Fibroblast of upper back skin (primary cell): ENCODE measurements around the gene CABCOCO1.

Experiments
- DNase-seq: peaks from one replicate; pipeline ENCODE4 v3.0.0-alpha.2; 2013

Gene CABCOCO1

GRCh38 chr10:61757525-61758397 is 95.0 kb downstream of the CABCOCO1 start:
- DNase-seq: peak; percentile 59

GRCh38 chr10:61758433-61758832 is 95.7 kb downstream of the CABCOCO1 start:
- no peak for DNase-seq

- no peak for DNase-seq
Measured at GRCh38 chr10:61759751-61760150, 97.0 kb downstream of the CABCOCO1 start.

- peak; percentile 69 for DNase-seq
Measured at GRCh38 chr10:61760943-61761824, 98.5 kb downstream of the CABCOCO1 start.

GRCh38 chr10:61761825-61762217 is 99.1 kb downstream of the CABCOCO1 start:
- no peak for DNase-seq

DNA sequence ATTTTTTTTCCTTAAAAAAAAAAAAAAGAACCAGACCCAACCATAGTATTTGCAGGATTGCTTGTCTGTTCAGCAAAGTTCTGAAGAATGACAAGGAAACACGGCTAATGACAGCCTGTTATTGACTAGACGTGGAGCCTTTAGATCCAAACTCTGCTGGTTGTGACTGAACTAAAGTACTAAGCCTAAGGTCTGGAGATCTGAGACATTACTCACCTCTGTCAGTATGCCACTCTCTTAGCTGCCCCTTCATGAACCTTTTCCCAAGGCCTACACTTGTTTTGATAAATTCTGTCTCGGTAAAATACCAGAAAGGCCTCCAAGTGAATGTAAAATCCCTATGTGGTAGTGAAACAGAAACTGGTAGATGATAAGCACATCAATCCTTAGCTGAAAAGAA is 101.0 kb downstream of the CABCOCO1 start:
- DNase-seq: no peak

DNA sequence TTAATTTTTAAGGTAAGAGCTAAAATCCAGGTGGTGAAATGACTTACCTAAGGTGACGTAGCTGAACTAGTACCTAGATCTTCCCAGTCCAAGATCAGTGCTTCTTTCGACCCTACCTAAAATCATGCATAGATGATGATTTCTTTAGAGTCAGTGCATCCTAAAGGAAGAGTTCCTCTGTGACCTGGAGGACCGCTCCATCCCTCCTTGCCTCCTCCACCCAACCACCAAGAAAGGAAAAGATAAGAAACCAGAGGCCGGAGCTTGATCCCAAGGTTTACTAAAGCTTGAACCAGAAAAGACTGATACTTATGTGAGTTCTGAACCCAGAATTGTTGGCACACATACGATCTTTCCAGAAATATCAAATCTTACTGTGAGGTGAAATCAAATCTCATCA is 101.8 kb downstream of the CABCOCO1 start:
- DNase-seq: no peak

- DNase-seq: no peak
Measured at GRCh38 chr10:61765176-61766087, 102.7 kb downstream of the CABCOCO1 start.

- DNase-seq: no peak
Measured at GRCh38 chr10:61766927-61767326, 104.2 kb downstream of the CABCOCO1 start.

DNA sequence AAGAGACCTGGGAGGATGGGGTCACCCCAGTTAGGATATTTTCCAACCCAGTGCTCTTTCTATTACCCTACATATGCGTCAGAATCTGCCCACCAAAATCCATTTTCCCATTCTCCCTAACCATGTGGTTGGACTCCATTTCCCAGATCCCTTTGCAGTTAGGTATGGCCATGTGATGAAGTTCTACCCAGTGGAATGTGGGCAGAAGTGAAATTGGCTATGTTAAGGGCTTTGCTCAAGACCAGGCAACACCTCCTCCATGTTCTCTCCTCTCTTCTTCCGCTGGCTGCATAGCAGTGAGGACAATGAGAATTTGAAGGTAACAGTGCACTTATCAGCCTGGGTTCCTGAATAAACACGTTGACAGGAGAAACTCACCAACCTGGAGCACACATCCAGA is 111.3 kb downstream of the CABCOCO1 start:
- no peak for DNase-seq

GRCh38 chr10:61775111-61775510 is 112.4 kb downstream of the CABCOCO1 start:
- DNase-seq: no peak

DNA sequence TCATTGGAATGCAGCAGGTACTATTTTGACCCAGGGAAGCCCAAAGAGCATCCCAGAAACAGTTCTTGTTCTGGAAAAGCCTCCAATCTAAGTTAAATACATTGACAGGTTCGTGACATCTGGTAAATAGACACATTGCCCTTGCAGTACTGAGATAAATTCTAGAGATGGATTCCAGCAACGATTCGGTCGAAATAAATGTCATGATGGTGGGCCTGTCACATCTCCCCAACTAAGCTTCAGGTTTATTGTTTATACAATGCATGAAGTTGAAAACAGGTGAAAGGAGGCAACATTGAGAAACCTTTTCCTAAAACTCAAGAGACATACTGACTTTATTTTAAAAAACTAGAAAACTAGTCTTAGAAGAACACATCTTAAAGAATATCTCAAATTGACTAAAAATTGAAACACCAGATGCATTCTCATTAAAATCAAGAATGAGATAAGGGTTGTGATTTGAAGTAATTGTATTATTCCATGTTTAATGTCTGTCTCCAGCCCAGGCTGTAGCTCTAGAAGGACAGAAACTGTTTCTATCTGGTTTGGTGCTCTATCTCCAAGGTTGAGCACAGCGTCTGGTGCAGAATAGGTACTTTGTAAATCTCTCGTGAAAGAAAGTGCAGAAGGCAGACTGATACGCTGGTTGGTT is 114.0 kb downstream of the CABCOCO1 start:
- no peak for DNase-seq

GRCh38 chr10:61778137-61778536 is 115.4 kb downstream of the CABCOCO1 start:
- no peak for DNase-seq

DNA sequence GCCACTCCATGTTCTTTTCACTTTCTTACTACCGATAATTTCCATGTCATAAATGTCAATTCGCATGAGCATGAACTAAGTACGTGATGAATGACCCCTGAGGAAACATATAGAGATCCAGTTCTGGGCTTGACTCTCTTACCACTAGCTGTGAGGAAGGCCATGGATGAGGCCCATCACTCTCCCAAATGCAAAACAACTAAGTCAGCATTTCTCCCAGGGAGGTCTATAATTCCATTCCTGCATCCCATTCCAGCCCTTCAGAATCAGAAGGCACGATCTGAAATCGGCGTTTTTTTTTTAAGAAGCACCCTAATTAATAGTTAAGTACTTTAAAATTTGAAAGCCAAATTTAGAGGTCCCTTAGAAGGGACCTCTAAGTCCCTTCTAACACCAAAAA is 116.5 kb downstream of the CABCOCO1 start:
- no peak for DNase-seq

- peak; percentile 90 for DNase-seq
Measured at GRCh38 chr10:61779950-61780659, 117.4 kb downstream of the CABCOCO1 start.

- no peak for DNase-seq
Measured at GRCh38 chr10:61780732-61781131, 118.0 kb downstream of the CABCOCO1 start.

DNA sequence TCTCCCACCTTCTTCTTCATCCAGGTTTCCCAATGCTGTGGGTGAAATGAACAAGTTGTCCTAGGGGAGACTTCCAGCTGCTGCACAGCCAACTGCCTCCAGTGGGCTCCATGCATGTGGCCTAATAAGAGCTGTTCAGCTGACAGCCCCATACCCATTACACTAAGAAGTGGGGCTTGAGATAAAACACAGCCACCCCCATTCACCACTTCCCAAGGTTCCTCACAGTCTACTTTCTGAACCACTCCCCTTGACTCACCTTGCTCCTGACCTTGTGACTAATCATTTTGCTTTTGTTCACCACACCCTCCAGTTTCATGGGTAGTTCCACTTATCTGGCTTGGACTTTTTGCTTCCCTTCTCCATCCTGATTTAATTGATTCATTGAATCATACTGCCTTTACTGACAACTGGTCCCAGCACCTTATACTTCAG is 119.3 kb downstream of the CABCOCO1 start:
- DNase-seq: no peak

DNA sequence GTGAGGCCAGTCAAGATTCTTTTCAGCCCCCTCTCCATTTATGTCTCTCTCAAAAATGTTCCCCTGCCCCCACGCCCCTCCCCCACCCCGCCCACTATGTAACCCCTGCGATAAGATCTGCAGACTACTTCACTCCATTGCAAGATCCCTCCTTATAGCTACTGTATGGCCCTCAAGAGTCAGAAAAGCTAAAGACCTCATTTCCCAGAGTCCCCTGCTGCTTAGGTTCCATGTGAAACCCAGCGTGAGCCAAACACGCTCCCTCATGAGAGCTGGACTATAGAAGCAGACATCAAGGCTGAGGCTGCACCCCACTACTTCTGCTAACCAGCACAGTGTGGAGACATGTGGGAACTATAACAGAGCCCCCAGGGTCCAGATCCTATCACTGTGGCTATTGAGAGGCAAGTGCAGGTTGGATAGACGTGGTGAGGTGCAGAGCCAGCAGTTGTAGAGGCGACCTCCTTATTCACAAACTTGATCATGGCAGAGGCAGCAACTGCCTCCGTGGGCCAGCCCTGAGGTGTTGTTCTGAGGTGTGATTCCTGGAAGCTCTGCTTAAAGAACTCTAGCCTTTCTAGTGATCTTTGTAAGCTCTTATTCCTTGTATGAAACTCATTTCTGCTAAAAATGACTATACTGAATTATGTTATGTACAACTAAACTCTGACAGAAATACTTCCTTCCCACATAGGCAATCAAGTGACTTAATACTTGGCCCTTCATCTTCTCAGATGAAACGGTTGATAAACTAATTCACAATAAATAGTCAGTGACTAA is 121.8 kb downstream of the CABCOCO1 start:
- DNase-seq: no peak

- DNase-seq: no peak
Measured at GRCh38 chr10:61785473-61786105, 122.9 kb downstream of the CABCOCO1 start.

DNA sequence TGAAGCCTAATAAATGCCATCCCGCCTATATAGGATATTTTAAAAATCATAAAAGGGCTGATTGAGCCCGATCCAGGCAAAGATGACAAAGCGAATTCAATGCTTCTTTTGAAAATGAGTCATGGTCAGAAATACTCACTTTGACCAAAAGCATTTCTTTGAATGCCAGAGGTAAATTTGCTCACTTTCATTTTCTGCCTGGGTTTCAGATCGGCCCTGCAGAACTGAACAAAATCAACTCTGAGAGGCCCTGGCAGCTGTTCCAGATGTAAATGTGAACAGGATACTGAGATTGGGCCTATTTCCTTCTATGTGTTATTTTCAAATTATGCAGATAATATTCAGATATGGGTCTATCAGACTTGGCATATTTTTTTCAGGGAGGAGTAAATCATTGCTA is 124.0 kb downstream of the CABCOCO1 start:
- DNase-seq: peak; percentile 89
